Measurements from ENCODE around the gene TUBGCP5.
A peak's percentile ranks its signal among the peaks of the same experiment; 100 is the strongest.

TUBGCP5 gene

DNA sequence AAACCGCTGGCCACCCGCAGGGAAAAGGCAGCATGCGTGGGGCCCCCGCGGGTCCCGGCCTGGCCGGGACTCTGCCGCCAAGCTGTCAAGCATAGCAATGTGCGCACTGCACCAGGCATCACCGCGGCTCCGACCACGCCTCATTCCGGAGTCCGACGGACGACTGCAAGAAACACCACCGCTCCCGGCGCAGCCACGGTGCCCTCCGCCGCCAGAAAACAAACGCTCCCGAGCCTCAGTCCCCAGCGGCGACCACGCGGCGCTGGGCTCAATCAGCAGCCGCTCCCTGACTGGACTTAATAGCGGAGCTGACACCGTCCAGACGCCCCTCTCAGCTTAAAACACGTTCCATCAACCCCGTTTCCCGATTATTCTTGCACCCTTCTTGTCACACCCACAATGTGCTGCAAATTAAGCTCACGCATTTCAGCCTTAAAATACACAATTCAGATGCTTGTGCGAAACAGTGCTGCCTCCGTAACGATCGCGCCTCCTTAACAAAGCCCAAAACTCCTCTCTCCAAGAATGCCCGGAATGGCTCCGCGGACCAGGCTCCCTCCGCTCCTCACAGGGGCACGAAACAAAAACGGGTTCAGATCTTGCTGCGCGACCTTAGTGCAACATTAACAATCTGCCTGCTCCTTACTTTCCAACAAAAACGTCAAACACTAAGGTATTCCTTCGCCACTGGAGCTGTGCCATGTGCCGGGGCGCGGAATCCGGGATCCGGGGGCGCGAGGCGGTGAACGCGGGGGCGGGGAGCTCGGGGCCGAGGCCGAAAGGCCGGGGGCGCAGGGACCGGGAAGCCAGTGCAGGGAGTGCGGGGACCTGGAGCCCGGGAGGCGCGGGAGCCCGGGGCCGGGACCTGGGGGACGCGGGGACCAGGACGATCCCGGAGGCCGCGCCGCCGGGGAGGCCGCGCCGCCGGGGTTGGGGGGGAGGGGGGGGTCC lies 59.9 kb downstream of the TUBGCP5 start:
- DNase-seq (ENCODE audit: low read depth in 3 of 3, low spot score in 1 of 3) = peak in 1 of 3 donors; percentile 7

- no peak for DNase-seq (ENCODE audit: low read depth in 3 of 3, low spot score in 1 of 3)
Measured at GRCh38 chr15:22978691-22979237, 60.6 kb downstream of the TUBGCP5 start.

GRCh38 chr15:22974745-22975144 lies 64.6 kb downstream of the TUBGCP5 start:
- DNase-seq (ENCODE audit: low read depth in 3 of 3, low spot score in 1 of 3) = no peak

DNA sequence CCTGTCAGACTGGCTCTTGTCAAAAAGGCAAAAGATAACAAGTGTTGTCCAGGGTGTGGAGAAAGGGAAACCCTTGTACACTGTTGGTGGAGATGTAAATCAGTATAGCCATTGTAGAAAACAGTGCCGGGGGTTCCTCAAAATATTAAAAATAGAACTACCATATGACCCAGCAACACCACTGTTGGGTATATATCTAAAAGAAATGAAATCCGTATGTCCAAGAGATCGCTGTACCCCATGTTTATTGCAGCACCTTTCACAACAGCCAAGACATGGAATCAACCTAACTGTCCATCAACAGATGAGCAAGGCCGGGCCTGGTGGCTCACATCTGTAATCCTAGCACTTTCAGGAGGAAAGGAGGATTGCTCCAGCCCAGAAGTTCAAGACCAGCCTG lies 65.4 kb downstream of the TUBGCP5 start:
- DNase-seq (ENCODE audit: low read depth in 3 of 3, low spot score in 1 of 3) = no peak

- DNase-seq (ENCODE audit: low read depth in 3 of 3, low spot score in 1 of 3) = no peak
Measured at GRCh38 chr15:22973286-22973685, 66.1 kb downstream of the TUBGCP5 start.

- no peak for DNase-seq (ENCODE audit: low read depth in 3 of 3, low spot score in 1 of 3)
Measured at GRCh38 chr15:22969489-22969888, 69.9 kb downstream of the TUBGCP5 start.

DNA sequence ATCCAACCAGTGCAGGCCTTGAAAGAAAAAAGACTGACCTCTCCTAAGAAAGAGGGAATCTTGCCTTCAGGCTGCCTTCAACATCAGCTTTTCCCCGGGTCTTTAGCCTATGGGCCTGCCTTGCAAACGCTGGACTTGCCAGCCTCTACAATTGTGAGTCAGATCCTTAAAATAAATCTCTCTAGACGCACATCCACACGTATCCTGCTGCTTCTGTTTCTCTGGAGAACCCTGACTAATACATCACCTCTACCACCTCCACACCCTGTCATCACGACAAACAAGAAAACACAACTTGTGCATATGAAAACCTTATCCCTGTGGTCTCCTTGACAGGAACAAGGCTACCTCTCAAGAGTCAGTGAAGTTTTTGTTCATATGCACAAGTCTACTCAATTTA lies 71.0 kb downstream of the TUBGCP5 start:
- DNase-seq (ENCODE audit: low read depth in 3 of 3, low spot score in 1 of 3) = no peak

- no peak for DNase-seq (ENCODE audit: low read depth in 3 of 3, low spot score in 1 of 3)
Measured at GRCh38 chr15:22967084-22967770, 72.1 kb downstream of the TUBGCP5 start.

DNA sequence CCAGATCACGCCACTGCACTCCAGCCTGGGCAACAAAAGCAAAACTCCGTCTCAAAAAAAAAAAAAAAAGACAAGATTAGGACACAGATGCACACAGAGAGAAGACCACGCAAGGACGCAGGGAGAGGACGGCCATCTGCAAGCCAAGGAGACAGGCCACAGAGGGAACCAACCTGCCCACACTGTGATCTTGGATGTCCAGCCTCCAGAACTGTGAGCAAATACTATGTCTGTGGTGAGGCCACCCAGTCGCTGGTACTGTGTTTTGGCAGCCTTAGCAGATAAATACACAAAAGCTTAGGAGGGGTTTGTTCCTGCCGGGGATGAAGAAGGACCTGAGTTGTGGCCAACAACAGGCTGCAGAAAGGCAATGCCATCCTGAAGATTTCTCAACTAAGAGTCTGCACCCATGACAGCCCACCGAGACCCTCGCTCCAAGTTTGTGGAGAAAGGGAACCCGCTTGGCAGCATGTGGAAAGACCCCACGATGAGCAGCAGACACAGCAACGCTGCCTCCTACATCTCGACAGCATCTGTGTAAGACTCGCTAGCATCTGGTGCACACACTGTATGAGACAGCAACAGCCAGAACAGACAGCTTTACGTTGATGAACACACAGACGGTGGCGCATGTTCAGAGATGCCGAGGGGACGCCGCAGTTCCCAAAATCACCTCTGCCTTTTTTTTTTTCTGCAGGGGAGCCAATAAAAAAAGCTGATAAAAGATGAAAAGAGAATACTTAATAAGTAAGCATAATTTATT lies 72.9 kb downstream of the TUBGCP5 start:
- no peak for DNase-seq (ENCODE audit: low read depth in 3 of 3, low spot score in 1 of 3)

DNA sequence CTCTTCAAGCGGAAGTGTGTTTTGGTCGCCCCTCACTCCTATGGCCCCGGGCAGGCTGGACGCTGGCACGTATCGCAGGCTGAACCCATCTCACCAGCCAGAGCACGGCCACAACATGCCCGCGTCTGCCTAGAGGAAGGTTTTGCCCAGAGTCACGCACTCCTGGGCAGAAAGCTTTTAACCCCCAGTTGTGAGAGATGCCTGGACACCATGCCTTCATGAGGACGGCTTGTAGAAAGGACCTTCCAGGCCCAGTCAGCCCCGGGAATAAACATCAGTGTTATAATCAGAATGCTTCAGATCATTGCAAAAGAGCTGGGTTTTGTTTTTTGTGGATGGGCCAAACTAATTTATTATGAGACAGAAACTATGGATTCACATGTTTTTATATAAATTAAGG lies 75.7 kb downstream of the TUBGCP5 start:
- DNase-seq (ENCODE audit: low read depth in 3 of 3, low spot score in 1 of 3) = no peak

DNA sequence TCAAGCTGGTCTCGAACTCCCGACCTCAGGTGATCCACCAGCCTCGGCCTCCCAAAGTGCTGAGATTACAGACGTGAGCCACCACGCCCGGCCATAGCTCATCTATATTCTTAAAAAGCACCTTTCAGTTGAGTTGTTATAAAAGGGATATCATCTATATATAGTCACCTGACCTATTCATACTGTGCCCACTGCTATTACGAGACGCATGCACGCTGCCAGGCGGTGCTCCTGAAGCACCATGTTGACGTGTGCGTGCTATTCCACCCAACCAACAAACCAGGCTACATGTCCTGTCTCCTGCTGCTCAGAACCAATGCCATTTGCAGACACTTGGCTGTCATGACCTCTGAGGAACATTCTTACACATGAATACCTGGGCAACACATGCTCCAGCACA lies 76.8 kb downstream of the TUBGCP5 start:
- no peak for DNase-seq (ENCODE audit: low read depth in 3 of 3, low spot score in 1 of 3)

DNA sequence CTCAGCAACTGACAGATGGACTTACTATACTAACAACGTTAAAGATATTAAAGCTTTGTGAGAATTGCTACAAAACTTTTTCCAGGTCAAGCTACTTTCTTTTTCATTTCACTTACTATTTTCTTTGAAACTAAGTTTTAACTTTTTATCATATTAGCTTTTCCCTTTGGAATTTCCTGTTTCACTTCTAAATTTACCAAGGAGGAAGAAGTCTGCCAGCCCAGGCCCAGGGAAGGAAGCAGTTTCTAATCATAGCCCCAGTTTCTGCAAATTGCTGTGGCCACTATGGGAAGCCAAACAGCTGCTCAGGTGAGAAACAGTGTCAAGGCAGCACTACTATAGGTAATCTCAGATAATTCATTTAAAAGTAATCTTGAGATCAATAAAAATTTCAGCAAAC lies 77.6 kb downstream of the TUBGCP5 start:
- DNase-seq (ENCODE audit: low read depth in 3 of 3, low spot score in 1 of 3) = no peak

DNA sequence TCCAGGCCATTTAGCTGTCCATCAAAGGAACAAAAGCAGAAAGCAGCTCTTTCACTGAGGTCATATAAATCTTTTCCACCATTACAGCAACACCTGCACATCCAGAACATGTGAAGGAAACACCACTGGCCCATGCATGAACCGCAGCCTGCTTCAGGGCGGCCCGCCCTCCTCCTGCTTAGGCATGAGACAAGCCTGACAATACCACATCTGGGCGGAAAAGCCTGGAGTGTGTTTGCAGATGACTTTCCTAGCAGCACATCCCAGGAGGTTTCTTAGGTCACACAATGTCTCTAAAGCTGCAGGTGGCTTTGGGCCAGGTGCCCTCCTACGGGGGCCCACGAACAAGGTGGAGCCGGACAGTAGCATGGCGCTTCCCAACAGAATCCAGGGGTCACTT lies 78.8 kb downstream of the TUBGCP5 start:
- DNase-seq (ENCODE audit: low read depth in 3 of 3, low spot score in 1 of 3) = no peak

GRCh38 chr15:22960126-22960525 lies 79.2 kb downstream of the TUBGCP5 start:
- no peak for DNase-seq (ENCODE audit: low read depth in 3 of 3, low spot score in 1 of 3)

DNA sequence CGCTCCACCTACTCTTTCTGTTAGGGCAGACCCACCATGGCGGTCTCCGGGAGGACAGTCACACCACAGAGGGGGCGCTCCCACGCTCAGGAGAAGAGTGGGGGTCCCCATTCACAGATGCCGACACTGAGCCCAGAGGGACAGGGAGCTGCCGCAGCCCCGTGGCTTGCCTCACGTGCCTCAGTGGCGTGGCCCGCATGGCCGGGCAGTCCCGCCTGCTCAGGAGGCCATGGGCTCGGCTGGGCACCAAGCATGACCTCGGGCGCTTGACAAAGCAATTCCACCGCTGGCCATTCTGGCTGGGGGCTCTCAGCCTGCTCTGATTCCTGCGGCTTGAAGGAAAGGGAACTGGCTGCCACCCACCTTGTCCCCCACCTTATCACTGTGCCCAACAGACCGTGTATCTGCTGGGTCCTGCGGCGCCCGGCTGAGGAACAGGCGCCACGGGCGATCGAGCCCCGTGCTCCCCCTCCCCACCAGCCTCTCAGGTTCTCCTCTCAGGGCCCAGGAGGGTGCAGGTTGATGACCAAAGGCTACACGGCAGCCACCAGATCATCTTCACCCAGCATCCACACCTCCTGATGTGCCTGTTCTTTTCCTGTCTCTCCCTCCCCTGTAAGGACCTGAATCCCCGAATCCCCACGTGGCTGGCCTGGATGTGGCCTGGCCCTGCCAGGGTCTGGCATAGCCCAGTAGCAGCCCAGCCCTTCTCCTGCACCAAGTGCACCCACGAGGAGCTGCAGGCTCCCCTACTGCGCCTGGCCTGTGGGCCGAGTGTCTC lies 79.9 kb downstream of the TUBGCP5 start:
- DNase-seq (ENCODE audit: low read depth in 3 of 3, low spot score in 1 of 3) = no peak

- DNase-seq (ENCODE audit: low read depth in 3 of 3, low spot score in 1 of 3) = no peak
Measured at GRCh38 chr15:22958487-22959280, 80.7 kb downstream of the TUBGCP5 start.

DNA sequence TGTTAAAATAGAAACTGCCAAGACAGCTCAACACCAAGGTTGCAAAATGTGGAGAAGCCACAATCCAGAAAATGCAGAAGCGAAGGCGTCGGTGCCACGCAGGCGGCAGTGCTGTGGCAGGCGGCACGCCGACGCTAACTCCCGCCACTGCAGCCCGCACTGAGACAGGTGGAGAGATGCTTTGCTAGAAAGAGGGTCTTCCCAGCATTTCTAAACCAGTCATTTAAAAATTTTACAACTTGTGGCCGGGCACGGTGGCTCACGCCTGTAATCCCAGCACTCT lies 82.5 kb downstream of the TUBGCP5 start:
- no peak for DNase-seq (ENCODE audit: low read depth in 3 of 3, low spot score in 1 of 3)

- no peak for DNase-seq (ENCODE audit: low read depth in 3 of 3, low spot score in 1 of 3)
Measured at GRCh38 chr15:22956257-22956977, 83.0 kb downstream of the TUBGCP5 start.

GRCh38 chr15:22955544-22956119 lies 83.7 kb downstream of the TUBGCP5 start:
- no peak for DNase-seq (ENCODE audit: low read depth in 3 of 3, low spot score in 1 of 3)

Data from stimulated activated CD4-positive, alpha-beta T cell treated with anti-CD3 and anti-CD28 coated beads, TNF-alpha, amount 100 ng/mL, for 1 hour (primary cell).